Stimulated activated CD4-positive, alpha-beta T cell treated with anti-CD3 and anti-CD28 coated beads, Interleukin-15, amount 100 ng/mL, for 1 hour (primary cell): ENCODE data around the gene STK32A.
"Not testable (repeated sequence)": the region's sequence is repeated elsewhere in the genome, so short reads cannot be mapped to it uniquely, and the experiment has no call there.

Source experiments
- DNase-seq, 2 donors: peaks; one replicate each; pipeline ENCODE4 v3.0.0-alpha.2; 2020; ENCODE audit warnings: low read depth in 1 of 2, low spot score in 1 of 2

STK32A gene

GRCh38 chr5:147234825-147235635 is at the start of gene STK32A:
Gene STK32A, plus strand, starts transcription at chr5:147235026. Its CDS starts 4,609 bp downstream, at chr5:147239635.
- no peak for DNase-seq

- no peak for DNase-seq
These were observed 47.7 kb upstream of the STK32A start for GRCh38 chr5:147187099-147187540.

DNA sequence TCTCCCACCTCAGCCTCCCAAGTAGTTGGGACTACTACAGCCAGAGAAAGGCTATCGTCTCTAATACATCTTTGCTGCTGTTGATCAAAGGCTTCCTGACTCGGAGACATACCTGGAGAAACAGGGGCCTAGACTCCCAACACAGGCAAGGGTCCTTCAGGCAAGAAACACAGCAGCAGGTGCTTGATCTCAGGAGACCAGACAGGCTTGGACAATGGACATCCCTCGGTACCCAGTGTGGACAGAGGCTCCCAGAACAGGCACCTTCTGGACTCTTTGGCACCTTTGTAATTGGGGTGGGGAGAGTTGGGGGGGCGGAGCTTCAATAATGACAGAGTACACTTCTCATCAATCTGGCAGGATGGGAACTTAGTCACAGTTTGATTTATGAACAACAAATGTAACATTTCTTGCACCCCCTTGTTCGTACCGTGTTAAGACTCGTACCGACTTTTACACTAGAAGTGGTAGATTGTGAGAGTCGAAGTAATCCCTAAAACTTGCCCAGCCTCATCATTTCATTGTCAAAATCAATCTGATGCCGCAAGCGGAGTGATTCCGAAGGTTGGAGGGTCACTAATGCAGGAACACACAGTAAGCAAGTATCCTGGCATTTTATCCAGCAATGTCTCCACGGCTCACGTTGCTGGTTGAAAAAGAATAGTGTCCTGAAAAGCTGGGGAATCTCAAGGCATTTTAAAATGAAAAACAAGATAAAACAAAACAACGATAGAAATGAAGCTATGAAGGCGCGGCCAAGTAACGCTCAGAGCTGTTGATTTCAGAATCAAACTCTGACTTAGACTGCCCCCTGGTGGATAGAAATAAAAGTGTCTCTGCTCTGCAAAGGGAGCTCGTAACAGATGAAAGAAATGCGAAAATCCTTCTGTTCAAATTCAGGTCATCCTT is 46.4 kb upstream of the STK32A start:
- DNase-seq: no peak

- no peak for DNase-seq
These were observed 45.8 kb upstream of the STK32A start for GRCh38 chr5:147189109-147189424.

GRCh38 chr5:147190331-147190730 is 44.5 kb upstream of the STK32A start:
- DNase-seq: no peak

DNA sequence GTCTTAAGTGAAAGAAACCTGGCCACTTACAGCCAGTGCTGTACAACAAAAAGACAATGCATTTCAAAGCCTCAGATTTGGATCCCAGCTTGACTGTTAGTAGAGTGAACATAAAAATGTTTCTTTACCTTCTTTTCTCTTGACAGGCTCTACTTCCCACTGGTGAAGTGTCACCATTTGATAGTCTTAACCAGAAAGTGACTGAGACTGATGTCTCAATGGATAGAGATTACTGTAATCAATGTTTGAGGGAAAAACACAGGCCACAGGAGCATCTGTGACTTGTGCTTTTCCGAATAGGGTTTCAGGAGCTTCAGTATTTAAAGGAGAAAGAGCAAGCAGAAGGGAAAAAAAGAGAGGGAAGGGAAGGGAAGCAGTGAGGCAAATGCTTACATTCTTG is 41.7 kb upstream of the STK32A start:
- no peak for DNase-seq

GRCh38 chr5:147200004-147200403 is 34.8 kb upstream of the STK32A start:
- no peak for DNase-seq

DNA sequence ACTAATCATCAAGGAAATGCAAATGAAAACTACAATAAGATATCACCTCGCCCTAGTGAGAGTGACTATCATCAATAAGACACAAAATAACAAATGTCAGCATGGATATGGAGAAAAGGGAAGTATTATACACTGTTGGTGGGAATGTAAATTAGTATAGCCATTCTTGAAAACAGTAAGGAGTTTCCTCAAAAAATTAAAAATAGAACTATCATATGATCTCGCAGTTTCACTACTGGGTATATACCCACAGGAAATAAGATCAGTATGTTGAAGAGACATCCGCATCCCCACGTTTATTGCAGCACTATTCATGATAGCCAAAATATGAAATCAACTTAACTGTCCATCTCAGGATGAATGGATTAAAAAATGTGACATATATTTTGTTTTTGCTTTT is 31.6 kb upstream of the STK32A start:
- DNase-seq: no peak

DNA sequence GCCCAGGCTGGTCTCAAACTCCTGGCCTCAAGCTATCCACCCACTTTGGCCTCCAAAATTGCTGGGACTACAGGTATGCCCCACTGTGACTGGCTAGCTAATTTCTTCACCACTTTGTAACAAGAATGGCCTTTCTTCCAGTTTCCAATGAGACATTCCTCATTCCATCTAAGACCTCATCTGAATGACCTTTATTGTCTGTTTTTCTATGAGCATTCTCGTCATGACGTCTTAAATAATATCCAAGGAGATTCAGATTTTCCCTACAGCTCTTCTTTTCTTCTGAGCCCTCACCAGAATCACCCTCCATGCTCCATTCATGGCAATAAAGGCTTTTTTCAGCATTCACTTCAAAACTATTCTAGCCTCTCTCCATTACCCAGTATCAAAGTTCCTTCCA is 30.2 kb upstream of the STK32A start:
- no peak for DNase-seq

DNA sequence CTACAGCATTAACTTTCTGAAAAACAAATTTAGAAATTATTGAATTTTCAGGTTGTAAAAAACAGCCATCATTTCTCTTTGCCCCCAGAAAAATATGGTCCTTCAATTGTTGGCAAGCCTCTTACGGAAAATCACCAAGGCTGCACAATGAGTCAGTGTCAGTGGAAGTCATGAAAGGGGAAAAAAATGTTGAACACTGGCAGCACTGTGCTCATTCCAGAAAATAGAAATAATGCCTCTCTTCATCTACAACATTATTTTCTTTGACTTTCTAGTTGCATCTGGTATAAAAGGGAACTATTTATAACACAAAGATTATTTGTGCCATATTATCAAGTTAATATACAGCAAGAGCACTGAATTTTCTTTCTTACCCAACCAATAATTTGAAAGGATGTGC is 26.7 kb upstream of the STK32A start:
- DNase-seq: no peak

DNA sequence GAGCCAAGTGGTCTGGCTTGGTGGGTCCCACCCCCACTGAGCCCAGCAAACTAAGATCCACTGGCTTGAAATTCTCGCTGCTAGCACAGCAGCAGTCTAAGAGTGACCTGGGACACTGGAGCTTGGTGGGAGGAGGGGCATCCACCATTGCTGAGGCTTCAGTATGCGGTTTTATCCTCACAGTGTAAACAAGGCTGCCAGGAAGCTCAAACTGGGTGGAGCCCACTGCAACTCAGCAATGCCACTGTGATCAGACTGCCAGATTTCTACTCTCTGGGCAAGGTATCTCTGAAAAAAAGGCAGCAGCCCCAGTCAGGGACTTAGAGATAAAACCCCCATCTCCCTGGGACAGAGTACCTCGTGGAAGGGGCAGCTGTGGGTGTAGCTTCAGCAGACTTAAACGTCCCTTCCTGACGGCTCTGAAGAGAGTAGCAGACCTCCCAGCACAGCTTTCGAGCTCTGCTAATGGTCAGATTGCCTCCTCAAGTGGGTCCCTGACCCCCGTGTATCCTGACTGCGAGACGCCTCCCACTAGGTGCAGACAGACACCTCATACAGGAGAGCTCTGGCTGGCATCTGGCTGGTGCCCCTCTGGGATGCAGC is 18.2 kb upstream of the STK32A start:
- DNase-seq: no peak

DNA sequence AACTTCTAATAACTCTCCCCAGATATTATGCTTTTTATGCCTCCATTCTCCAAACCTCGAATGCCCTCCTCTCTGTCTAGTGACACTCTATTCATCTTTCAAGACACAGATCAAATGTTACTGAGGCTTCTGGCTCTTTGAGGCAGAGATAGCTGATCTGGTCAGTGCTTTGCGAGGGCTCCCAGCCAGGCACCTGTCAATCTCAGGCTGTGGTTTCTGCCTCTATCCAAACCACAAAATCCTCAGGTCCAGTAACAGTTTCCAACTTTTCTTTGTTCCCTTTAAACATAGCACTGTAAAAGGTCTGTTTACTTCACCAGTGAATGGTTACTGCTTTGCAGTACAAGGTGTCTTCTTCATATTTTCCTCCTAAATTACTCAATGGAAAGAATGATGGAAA is 11.5 kb upstream of the STK32A start:
- no peak for DNase-seq

GRCh38 chr5:147223948-147224791 is 10.7 kb upstream of the STK32A start:
- DNase-seq: no peak

GRCh38 chr5:147225938-147226337 is 8.9 kb upstream of the STK32A start:
- no peak for DNase-seq

GRCh38 chr5:147226512-147226911 is 8.3 kb upstream of the STK32A start:
- DNase-seq: no peak

- no peak for DNase-seq
These were observed 494 bp upstream of the STK32A start for GRCh38 chr5:147234239-147234824.

- no peak for DNase-seq
These were observed 5.6 kb downstream of the STK32A start for GRCh38 chr5:147240266-147240985.

- not testable (repeated sequence) for DNase-seq
These were observed 8.4 kb downstream of the STK32A start for GRCh38 chr5:147243238-147243637.

- DNase-seq: no peak
These were observed 10.7 kb downstream of the STK32A start for GRCh38 chr5:147245381-147246165.
